Adrenal gland (tissue), 12 donors: ENCODE measurements around the gene SEC14L5. TPM values are rescaled to one million over a fixed set of nuclear protein-coding genes. Genes with fewer than 3 reads are reported as not detected.
"Not testable (repeated sequence)": the region's sequence is repeated elsewhere in the genome, so short reads cannot be mapped to it uniquely, and the experiment has no call there.

Experiments used
- DNase-seq, 7 donors: peaks; one replicate each; pipeline ENCODE4 v3.0.0-alpha.2; 2019 to 2020
- H3K27ac ChIP-seq, 5 donors: fragments of 200-600 bp; sonication (generic) in 4 of 5; 1 replicate in 3 of 5; 2 replicates in 2 of 5; pipeline versions ENCODE4 v1.5.1 to v1.8.0; 2016 to 2020; ENCODE audit warnings: mild to moderate bottlenecking in 1 of 5
- H3K27me3 ChIP-seq: fragments of 200-600 bp; 2 replicates; pipeline ENCODE4 v1.8.0; 2021
- H3K36me3 ChIP-seq, 2 donors: fragments of 200-600 bp; replicated peaks in 1 of 2; 1 replicate in 1 of 2; 2 replicates in 1 of 2; pipeline versions ENCODE4 v1.5.1 to v1.8.0; 2018 to 2022
- H3K4me1 ChIP-seq, 2 donors: fragments of 200-600 bp; replicated peaks in 1 of 2; 1 replicate in 1 of 2; 2 replicates in 1 of 2; pipeline versions ENCODE4 v1.5.1 to v1.8.0; 2018 to 2021
- H3K4me3 ChIP-seq, 4 donors: fragments of 200-600 bp; sonication (generic) in 3 of 4; one replicate each; pipeline ENCODE4 v1.5.1; 2016 to 2018
- H3K9me3 ChIP-seq, 3 donors: fragments of 200-600 bp; sonication (generic) in 1 of 3; replicated peaks in 1 of 3; 1 replicate in 2 of 3; 2 replicates in 1 of 3; pipeline versions ENCODE4 v1.5.1 to v1.8.0; 2016 to 2021
- CTCF ChIP-seq, 6 experiments: fragments of 450-650 bp in 4 of 6; fragments of 200-600 bp in 2 of 6; sonication (generic) in 1 of 6; IDR thresholded peaks; 1 replicate in 5 of 6; 2 replicates in 1 of 6; pipeline versions ENCODE4 v1.5.1 to v1.8.0; 2016 to 2021; ENCODE audit warnings: antibody characterized with exemption in 6 of 6, mild to moderate bottlenecking in 2 of 6, moderate library complexity in 1 of 6
- POLR2A ChIP-seq, 2 donors: fragments of 450-650 bp; IDR thresholded peaks; one replicate each; pipeline ENCODE4 v1.6.1; 2017; ENCODE audit warnings: antibody characterized with exemption in 2 of 2, mild to moderate bottlenecking in 2 of 2, moderate library complexity in 1 of 2
- WGBS, 4 donors: extraction: QIAGEN DNeasy Blood & Tissue Kit in 2 of 4; methylation state at CpG; one replicate each; pipeline versions ENCODE4 v1.1.5 to v1.1.7; 2013 to 2017; 5-methylcytosine and 5-hydroxymethylcytosine counted together
- intact Hi-C, 2 donors: fragments of 100-400 bp; cut with DNase I; formaldehyde crosslinking; loops; one replicate each; pipeline versions ENCODE4 v1.14.1 to v1.15.0; 2022 to 2023
- polyA plus RNA-seq, 3 donors: library from polyadenylated mRNA; stranded (reverse); fragments of 200-250 nt in 2 of 3; fragments of 350-450 nt in 1 of 3; fragmentation: Illumina TruSeq in 1 of 3; extraction: RNeasy Lipid Tissue Mini Kit (QIAGEN cat#74804) in 1 of 3; gene quantifications; one replicate each; pipeline ENCODE4 v1.2.3, GENCODE V29; 2013 to 2014
- total RNA-seq, 9 donors: library from RNA; depleted of rRNA in 4 of 9; stranded (reverse); fragments of >200 nt in 4 of 9; fragments of 120-200 nt in 1 of 9; fragmentation: NEBNext Ultra II Directional in 1 of 9; extraction: Animal tissue kit (Norgen Biotek cat#: 25700) in 1 of 9; gene quantifications; one replicate each; pipeline versions ENCODE4 v1.1.0 to v1.2.4, GENCODE V29; 2013 to 2023
- donor health status: healthy with polysubstance abuse.
- donor health status: Bipolar disorder and iron deficiency.
- donor health status: DM: yes; HTN: yes; CAD: no.
- donor health status: DM: no; HTN: no; CAD: no.
- donor health status: DM: no; HTN: no; CAD: no.
- donor health status: DM: yes; HTN: yes; CAD: no.

SEC14L5 gene
- total and polyA plus RNA-seq, 12 donors: 0.12 to 1.8 (median 0.69) TPM

- no peak for DNase-seq
- intact Hi-C loops: no loop called here
- Histone ChIP-seq H3K9me3 (no peaks in the 10 kb centered on the region), H3K4me1 (no peaks in the 10 kb centered on the region), H3K27ac (no peak overlapping the region), H3K27me3 (no peaks in the 10 kb centered on the region), H3K4me3 (no peak overlapping the region), H3K36me3 (no peaks in the 10 kb centered on the region)
- WGBS, 4 donors: 97 to 100% (median 98%) methylated on average over 2 of the region's 2 CpGs
- TF ChIP-seq CTCF (IDR thresholded peaks at IDR 0.05) (no peak), POLR2A (IDR thresholded peaks at IDR 0.05) (no peak)
These were observed 31.2 kb upstream of the SEC14L5 start for GRCh38 chr16:4926928-4927327.

- DNase-seq: no peak
- H3K27me3 ChIP-seq: no peaks in the 10 kb centered on the region
- no peaks in the 10 kb centered on the region for H3K9me3 ChIP-seq
- intact Hi-C loops: no loop called here
- no peaks in the 10 kb centered on the region for H3K36me3 ChIP-seq
- H3K4me3 ChIP-seq: no peak overlapping the region
- 66 to 90% (median 70%) methylated on average over 2 of the region's 2 CpGs for WGBS, 4 donors
- no peaks in the 10 kb centered on the region for H3K4me1 ChIP-seq
- TF ChIP-seq CTCF (IDR thresholded peaks at IDR 0.05): no peak
- TF ChIP-seq POLR2A (IDR thresholded peaks at IDR 0.05): no peak
- no peak overlapping the region for H3K27ac ChIP-seq
These were observed 30.5 kb upstream of the SEC14L5 start for GRCh38 chr16:4927661-4928060.

- no peak overlapping the region for H3K4me3 ChIP-seq
- DNase-seq: no peak
- intact Hi-C loops: no loop called here
- no peaks in the 10 kb centered on the region for H3K9me3 ChIP-seq
- WGBS, 4 donors: 92 to 96% (median 94%) methylated on average over 6 of the region's 6 CpGs
- no peaks in the 10 kb centered on the region for H3K27me3 ChIP-seq
- no peak for TF ChIP-seq CTCF (IDR thresholded peaks at IDR 0.05)
- no peak for TF ChIP-seq POLR2A (IDR thresholded peaks at IDR 0.05)
- H3K36me3 ChIP-seq: no peaks in the 10 kb centered on the region
- H3K27ac ChIP-seq: no peak overlapping the region
- no peaks in the 10 kb centered on the region for H3K4me1 ChIP-seq
These were observed 29.9 kb upstream of the SEC14L5 start for GRCh38 chr16:4928227-4928626.

DNA sequence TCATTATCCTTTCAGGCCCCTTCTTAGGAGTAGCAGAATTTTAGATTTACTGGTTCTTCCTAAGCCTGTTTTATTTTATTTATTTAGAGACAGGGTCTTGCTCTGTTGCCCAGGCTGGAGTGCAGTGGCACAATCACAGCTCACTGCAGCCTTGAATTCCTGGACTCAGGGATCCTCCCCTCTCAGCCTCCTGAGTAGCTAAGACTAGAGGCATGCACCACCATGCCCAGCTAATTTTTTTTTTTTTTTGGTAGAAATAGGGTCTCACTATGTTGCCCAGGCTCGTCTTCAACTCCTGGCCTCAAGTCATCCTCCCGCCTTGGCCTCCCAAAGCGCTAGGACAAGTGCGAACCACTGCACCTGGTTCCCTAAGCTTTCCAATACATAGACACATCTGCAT, 28.5 kb upstream of the SEC14L5 start:
- H3K4me3 ChIP-seq, H3K4me1 ChIP-seq, DNase-seq, H3K27me3 ChIP-seq, H3K9me3 ChIP-seq, H3K27ac ChIP-seq, H3K36me3 ChIP-seq, intact Hi-C loops: not testable (repeated sequence)
- WGBS, 4 donors: 90 to 98% (median 96%) methylated on average over 4 of the region's 4 CpGs

DNA sequence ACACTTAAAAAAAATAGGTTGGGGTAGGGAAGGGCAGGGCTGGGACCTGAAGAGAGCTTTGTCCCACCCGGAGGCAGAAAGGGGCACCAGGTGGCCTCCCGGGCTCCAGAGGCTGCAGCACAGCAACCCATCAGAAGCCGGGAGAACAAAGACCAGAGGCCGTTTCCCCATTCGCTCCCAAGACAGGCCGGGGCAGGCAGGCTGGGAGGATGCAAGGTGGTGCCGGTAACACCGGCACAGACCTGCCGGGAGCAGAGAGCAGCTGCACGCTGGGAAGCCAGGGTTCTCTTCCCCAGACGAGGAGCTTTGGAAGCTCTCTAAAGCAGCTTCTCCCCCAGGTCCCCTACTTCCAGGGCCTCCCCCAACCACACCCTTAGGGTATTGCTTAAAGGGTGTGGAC, 26.7 kb upstream of the SEC14L5 start:
- no peak for DNase-seq
- H3K27ac ChIP-seq: no peak overlapping the region
- intact Hi-C loops: no loop called here
- H3K4me3 ChIP-seq: no peak overlapping the region
- H3K36me3 ChIP-seq: no peaks in the 10 kb centered on the region
- 83 to 89% (median 84%) methylated on average over 11 of the region's 11 CpGs for WGBS, 4 donors
- H3K9me3 ChIP-seq: no peaks in the 10 kb centered on the region
- TF ChIP-seq POLR2A (IDR thresholded peaks at IDR 0.05) (no peak), CTCF (IDR thresholded peaks at IDR 0.05) (no peak)
- no peaks in the 10 kb centered on the region for H3K27me3 ChIP-seq
- H3K4me1 ChIP-seq: peaks cover 7 to 10% of the 10 kb centered on the region in 2 donors
